ENCODE measurements around the gene IGSF10. TPM values are rescaled to one million over a fixed set of nuclear protein-coding genes. Genes with fewer than 3 reads are reported as not detected.

Gene IGSF10
- total RNA-seq, 5 donors from 2014 or later (not counting 1 experiment from before 2014, with no cell fraction given), result 0.03 to 0.15 (median 0.09) TPM; not detected in 2

- H3K27me3 ChIP-seq (replicated peaks in 1 of 2; ENCODE audit: control insufficient read depth in 2 of 2, extremely low read depth in 1 of 2, insufficient read depth in 2 of 2, low read length in 1 of 2), result peaks cover 0 to 8% of the 10 kb centered on the region in 2 experiments
- Mint-ChIP-seq H3K36me3 (no peaks in the 10 kb centered on the region), H3K4me1 (peaks cover 0 to 3% (median 3%) of the 10 kb centered on the region in 3 donors), H3K4me3 (no peak overlapping the region), H3K27me3 (peaks cover 10 to 34% of the 10 kb centered on the region in 2 donors), H3K9me3 (no peaks in the 10 kb centered on the region), H3K27ac (no peak overlapping the region)
- H3K27ac ChIP-seq (ENCODE audit: low read length), result no peak overlapping the region
- ATAC-seq (replicated peaks in 1 of 4), result no peak
- no peak for DNase-seq
- H3K36me3 ChIP-seq (ENCODE audit: control insufficient read depth in 2 of 2, extremely low read depth in 1 of 2, insufficient read depth in 1 of 2, low read length in 1 of 2), result no peaks in the 10 kb centered on the region
- peaks cover 0 to 6% of the 10 kb centered on the region in 2 experiments for H3K4me1 ChIP-seq (ENCODE audit: control insufficient read depth in 1 of 2, extremely low read depth in 1 of 2, insufficient read depth in 2 of 2, low read length in 2 of 2)
- POLR2A ChIA-PET, result interaction anchor here in 1 of 2 donors (0.8 kb wide), 1 partner anchor 26 kb away, joined by 3 read pairs; no protein-coding TSS in a partner anchor
- no CpG with 5 or more reads among the region's 1 CpG for WGBS (ENCODE audit: insufficient coverage)
- H3K4me3 ChIP-seq (ENCODE audit: control insufficient read depth in 1 of 2, extremely low read depth in 1 of 2, low read length in 1 of 2), result no peak overlapping the region
- CTCF ChIA-PET, result interaction anchor here in 1 of 2 donors (1.1 kb wide), 1 partner anchor 9 kb away, joined by 3 read pairs; no protein-coding TSS in a partner anchor
- H3K9me3 ChIP-seq, result no peaks in the 10 kb centered on the region
Observed at GRCh38 chr3:151462991-151463390, 2.1 kb upstream of the IGSF10 start.

DNA sequence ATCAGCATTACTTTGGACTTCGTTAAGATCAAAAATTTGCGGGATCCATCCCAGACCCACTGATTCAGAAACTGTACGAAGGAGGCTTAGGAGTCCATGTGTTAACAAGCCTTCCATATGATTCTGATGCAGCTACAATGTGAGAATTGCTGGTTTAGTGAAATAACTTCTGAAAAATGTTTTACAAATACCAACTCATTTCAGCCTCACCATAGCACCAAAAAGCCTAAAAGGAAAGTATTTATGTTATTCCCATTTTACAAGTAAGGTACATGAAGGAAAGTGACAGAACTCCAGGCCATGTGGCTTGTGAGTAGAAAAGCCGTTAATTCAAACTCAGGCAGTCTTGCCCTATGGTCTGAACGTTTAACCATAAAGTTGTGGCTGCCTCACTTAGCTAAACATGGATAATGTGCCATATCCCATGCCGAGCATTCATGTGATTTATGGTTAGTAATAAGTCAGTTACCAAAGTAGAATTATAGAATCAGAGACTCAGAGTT is 1.5 kb upstream of the IGSF10 start:
- WGBS (ENCODE audit: insufficient coverage), result 77% methylated on average over 5 of the region's 6 CpGs
- Mint-ChIP-seq H3K27ac (no peak overlapping the region), H3K4me1 (peaks cover 0 to 3% (median 3%) of the 10 kb centered on the region in 3 donors), H3K9me3 (no peaks in the 10 kb centered on the region), H3K4me3 (no peak overlapping the region), H3K36me3 (no peaks in the 10 kb centered on the region), H3K27me3 (peaks cover 10 to 34% of the 10 kb centered on the region in 2 donors)
- Histone ChIP-seq H3K4me1 (ENCODE audit: control insufficient read depth in 1 of 2, extremely low read depth in 1 of 2, insufficient read depth in 2 of 2, low read length in 2 of 2) (peaks cover 0 to 6% of the 10 kb centered on the region in 2 experiments), H3K9me3 (no peaks in the 10 kb centered on the region), H3K27me3 (replicated peaks in 1 of 2; ENCODE audit: control insufficient read depth in 2 of 2, extremely low read depth in 1 of 2, insufficient read depth in 2 of 2, low read length in 1 of 2) (peaks cover 0 to 8% of the 10 kb centered on the region in 2 experiments), H3K36me3 (ENCODE audit: control insufficient read depth in 2 of 2, extremely low read depth in 1 of 2, insufficient read depth in 1 of 2, low read length in 1 of 2) (no peaks in the 10 kb centered on the region), H3K27ac (ENCODE audit: low read length) (no peak overlapping the region), H3K4me3 (ENCODE audit: control insufficient read depth in 1 of 2, extremely low read depth in 1 of 2, low read length in 1 of 2) (no peak overlapping the region)
- DNase-seq (no peak), ATAC-seq (replicated peaks in 1 of 4) (no peak)
- CTCF ChIA-PET, result interaction anchor here in 1 of 2 donors (1.1 kb wide), 1 partner anchor 9 kb away, joined by 3 read pairs; no protein-coding TSS in a partner anchor
- POLR2A ChIA-PET, result no interaction called here

DNA sequence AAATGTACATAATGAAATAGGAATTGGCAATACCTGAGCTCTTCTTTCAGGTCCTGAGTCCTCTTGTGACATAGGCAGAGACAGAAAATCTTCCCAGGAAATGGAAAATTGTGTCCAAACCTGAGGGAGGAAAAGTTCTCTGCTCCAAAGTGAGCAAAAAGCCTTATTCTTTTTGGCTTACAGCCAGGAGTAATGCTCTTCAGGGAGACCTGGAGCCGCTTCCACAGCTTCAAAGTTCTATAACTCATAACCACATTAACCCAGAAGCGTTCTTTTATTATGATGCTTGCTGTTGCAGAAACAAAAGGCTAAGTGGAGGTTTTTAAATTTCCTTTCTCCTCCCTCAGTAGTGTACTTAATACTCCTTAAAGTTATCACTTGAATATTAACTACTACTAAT is 633 bp downstream of the IGSF10 start:
- POLR2A ChIA-PET, result no interaction called here
- CTCF ChIA-PET, result interaction anchor here in 1 of 2 donors (0.7 kb wide), 3 partner anchors 8 to 133 kb away, joined by 3 to 5 read pairs (median 4); no protein-coding TSS in a partner anchor
- H3K4me3 ChIP-seq (ENCODE audit: control insufficient read depth in 1 of 2, extremely low read depth in 1 of 2, low read length in 1 of 2), result no peak overlapping the region
- H3K27me3 ChIP-seq (replicated peaks in 1 of 2; ENCODE audit: control insufficient read depth in 2 of 2, extremely low read depth in 1 of 2, insufficient read depth in 2 of 2, low read length in 1 of 2), result peaks cover 0 to 6% of the 10 kb centered on the region in 2 experiments
- no peak for ATAC-seq (replicated peaks in 1 of 4)
- Mint-ChIP-seq H3K27ac (no peak overlapping the region), H3K4me1 (peaks cover 0 to 3% (median 3%) of the 10 kb centered on the region in 3 donors), H3K4me3 (peak overlapping the region in 1 of 3 donors; percentile 34), H3K9me3 (no peaks in the 10 kb centered on the region), H3K27me3 (peaks cover 10 to 36% of the 10 kb centered on the region in 2 donors), H3K36me3 (no peaks in the 10 kb centered on the region)
- H3K4me1 ChIP-seq (ENCODE audit: control insufficient read depth in 1 of 2, extremely low read depth in 1 of 2, insufficient read depth in 2 of 2, low read length in 2 of 2), result peaks cover 0 to 6% of the 10 kb centered on the region in 2 experiments
- H3K36me3 ChIP-seq (ENCODE audit: control insufficient read depth in 2 of 2, extremely low read depth in 1 of 2, insufficient read depth in 1 of 2, low read length in 1 of 2), result no peaks in the 10 kb centered on the region
- no peak for DNase-seq
- H3K9me3 ChIP-seq, result no peaks in the 10 kb centered on the region
- H3K27ac ChIP-seq (ENCODE audit: low read length), result no peak overlapping the region
- WGBS (ENCODE audit: insufficient coverage), result no CpG with 5 or more reads among the region's 2 CpGs

DNA sequence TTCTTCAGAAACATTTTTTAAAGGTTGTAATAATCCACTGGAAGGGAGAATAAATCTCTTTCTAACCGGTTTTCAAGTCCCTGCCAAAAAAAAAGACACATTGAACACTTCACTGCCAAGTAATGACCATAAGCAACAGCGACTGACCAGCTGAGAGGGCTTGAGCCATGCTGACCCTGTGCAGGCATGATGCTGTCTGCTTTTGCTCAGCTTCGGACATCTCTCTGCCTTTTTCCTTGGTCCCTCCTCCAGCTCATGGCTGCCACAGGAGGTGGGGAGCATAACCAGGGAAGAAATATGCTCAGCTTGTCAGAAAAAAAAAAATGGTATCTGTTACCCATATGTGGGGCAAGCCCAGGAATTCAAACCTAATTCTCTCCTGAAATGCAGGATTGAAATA is 1.5 kb downstream of the IGSF10 start:
- POLR2A ChIA-PET, result no interaction called here
- Histone ChIP-seq H3K36me3 (ENCODE audit: control insufficient read depth in 2 of 2, extremely low read depth in 1 of 2, insufficient read depth in 1 of 2, low read length in 1 of 2) (no peaks in the 10 kb centered on the region), H3K4me1 (ENCODE audit: control insufficient read depth in 1 of 2, extremely low read depth in 1 of 2, insufficient read depth in 2 of 2, low read length in 2 of 2) (peaks cover 0 to 6% of the 10 kb centered on the region in 2 experiments), H3K27me3 (replicated peaks in 1 of 2; ENCODE audit: control insufficient read depth in 2 of 2, extremely low read depth in 1 of 2, insufficient read depth in 2 of 2, low read length in 1 of 2) (peaks cover 0 to 6% of the 10 kb centered on the region in 2 experiments), H3K27ac (ENCODE audit: low read length) (no peak overlapping the region), H3K9me3 (no peaks in the 10 kb centered on the region), H3K4me3 (ENCODE audit: control insufficient read depth in 1 of 2, extremely low read depth in 1 of 2, low read length in 1 of 2) (no peak overlapping the region)
- ATAC-seq (replicated peaks in 1 of 4), result no peak
- no peak for DNase-seq
- whole genome bisulfite sequencing (ENCODE audit: insufficient coverage), result 75% methylated on average over 1 of the region's 3 CpGs
- CTCF ChIA-PET, result no interaction called here
- H3K36me3 Mint-ChIP-seq, result no peaks in the 10 kb centered on the region
- no peak overlapping the region for H3K4me3 Mint-ChIP-seq
- peaks cover 10 to 30% of the 10 kb centered on the region in 2 donors for H3K27me3 Mint-ChIP-seq
- no peak overlapping the region for H3K27ac Mint-ChIP-seq
- peaks cover 0 to 3% (median 3%) of the 10 kb centered on the region in 3 donors for H3K4me1 Mint-ChIP-seq
- H3K9me3 Mint-ChIP-seq, result no peaks in the 10 kb centered on the region

- Histone ChIP-seq H3K4me1 (ENCODE audit: control insufficient read depth in 1 of 2, extremely low read depth in 1 of 2, insufficient read depth in 2 of 2, low read length in 2 of 2) (peaks cover 0 to 5% of the 10 kb centered on the region in 2 experiments), H3K27me3 (replicated peaks in 1 of 2; ENCODE audit: control insufficient read depth in 2 of 2, extremely low read depth in 1 of 2, insufficient read depth in 2 of 2, low read length in 1 of 2) (peaks cover 0 to 5% of the 10 kb centered on the region in 2 experiments), H3K9me3 (no peaks in the 10 kb centered on the region), H3K4me3 (ENCODE audit: control insufficient read depth in 1 of 2, extremely low read depth in 1 of 2, low read length in 1 of 2) (no peak overlapping the region), H3K27ac (ENCODE audit: low read length) (no peak overlapping the region), H3K36me3 (ENCODE audit: control insufficient read depth in 2 of 2, extremely low read depth in 1 of 2, insufficient read depth in 1 of 2, low read length in 1 of 2) (no peaks in the 10 kb centered on the region)
- Mint-ChIP-seq H3K9me3 (no peaks in the 10 kb centered on the region), H3K4me1 (peaks cover 3 to 6% (median 5%) of the 10 kb centered on the region in 3 donors), H3K27me3 (peaks cover 4 to 22% of the 10 kb centered on the region in 2 donors), H3K36me3 (no peaks in the 10 kb centered on the region), H3K4me3 (no peak overlapping the region), H3K27ac (no peak overlapping the region)
- POLR2A ChIA-PET, result no interaction called here
- CTCF ChIA-PET, result interaction anchor here in 1 of 2 donors (0.6 kb wide), 1 partner anchor 12 kb away, joined by 3 read pairs; no protein-coding TSS in a partner anchor
- WGBS (ENCODE audit: insufficient coverage), result no CpG with 5 or more reads among the region's 3 CpGs
- ATAC-seq (replicated peaks in 1 of 4) (no peak), DNase-seq (no peak)
Observed at GRCh38 chr3:151456065-151456464, 4.8 kb downstream of the IGSF10 start.

- H3K36me3 ChIP-seq (ENCODE audit: control insufficient read depth in 2 of 2, extremely low read depth in 1 of 2, insufficient read depth in 1 of 2, low read length in 1 of 2), result no peaks in the 10 kb centered on the region
- peaks cover 6 to 18% of the 10 kb centered on the region in 2 donors for H3K27me3 Mint-ChIP-seq
- ChIA-PET CTCF (interaction anchor here in 1 of 2 donors (1.4 kb wide), 1 partner anchor 10 kb away, joined by 3 read pairs; no protein-coding TSS in a partner anchor), POLR2A (no interaction called here)
- no peak overlapping the region for H3K4me3 ChIP-seq (ENCODE audit: control insufficient read depth in 1 of 2, extremely low read depth in 1 of 2, low read length in 1 of 2)
- no peaks in the 10 kb centered on the region for H3K9me3 ChIP-seq
- H3K27me3 ChIP-seq (replicated peaks in 1 of 2; ENCODE audit: control insufficient read depth in 2 of 2, extremely low read depth in 1 of 2, insufficient read depth in 2 of 2, low read length in 1 of 2), result no peaks in the 10 kb centered on the region
- DNase-seq (no peak), ATAC-seq (replicated peaks in 1 of 4) (no peak)
- H3K36me3 Mint-ChIP-seq, result no peaks in the 10 kb centered on the region
- peaks cover 0 to 6% (median 3%) of the 10 kb centered on the region in 3 donors for H3K4me1 Mint-ChIP-seq
- H3K4me3 Mint-ChIP-seq, result no peak overlapping the region
- no peaks in the 10 kb centered on the region for H3K4me1 ChIP-seq (ENCODE audit: control insufficient read depth in 1 of 2, extremely low read depth in 1 of 2, insufficient read depth in 2 of 2, low read length in 2 of 2)
- no peaks in the 10 kb centered on the region for H3K9me3 Mint-ChIP-seq
- WGBS (ENCODE audit: insufficient coverage), result 49% methylated on average over 2 of the region's 2 CpGs
- H3K27ac ChIP-seq (ENCODE audit: low read length), result no peak overlapping the region
- H3K27ac Mint-ChIP-seq, result no peak overlapping the region
Observed at GRCh38 chr3:151452841-151453240, 8.0 kb downstream of the IGSF10 start.

All from T-cell (primary cell).